HepG2 (cell line): ENCODE measurements around the gene MAP2K5.

Source experiments
- CC2D1A ChIP-seq: sonication (generic); formaldehyde crosslinking; IDR thresholded peaks from 2 replicates; pipeline ENCODE4 v1.8.1; 2023; ENCODE audit warnings: mild to moderate bottlenecking, missing genetic modification reagents
- CHD2 ChIP-seq: IDR thresholded peaks from 2 replicates; pipeline ENCODE4 v1.6.1; 2011; ENCODE audit warnings: low read depth, low read length, improper control_type of control experiment
- CREM ChIP-seq, 2 experiments: sonication (generic) in 1 of 2; formaldehyde crosslinking in 1 of 2; IDR thresholded peaks; 2 replicates each; pipeline versions ENCODE4 v1.4.0 to v1.6.1; 2016 to 2020; ENCODE audit warnings: antibody characterized with exemption in 1 of 2, mild to moderate bottlenecking in 1 of 2, missing genetic modification reagents in 1 of 2
- CTCF ChIP-seq: sonication (generic); formaldehyde crosslinking; IDR thresholded peaks from 2 replicates; pipeline ENCODE4 v1.5.0; 2020; ENCODE audit warnings: mild to moderate bottlenecking, missing genetic modification reagents, moderate library complexity
- MLX ChIP-seq: IDR thresholded peaks from 2 replicates; pipeline ENCODE4 v1.6.1; 2016
- POLR2A ChIP-seq, 2 experiments: IDR thresholded peaks; 2 replicates each; pipeline ENCODE4 v1.6.1; 2011; ENCODE audit warnings: low read depth in 2 of 2, low read length in 2 of 2, mild to moderate bottlenecking in 1 of 2, moderate library complexity in 1 of 2; ENCODE audit not compliant: insufficient read depth in 1 of 2
- RFX5 ChIP-seq: IDR thresholded peaks from 2 replicates; pipeline ENCODE4 v1.6.1; 2011; ENCODE audit warnings: low read depth, low read length, improper control_type of control experiment
- ZNF354B ChIP-seq: sonication (generic); formaldehyde crosslinking; IDR thresholded peaks from 2 replicates; pipeline ENCODE4 v1.8.0; 2022; ENCODE audit warnings: mild to moderate bottlenecking, missing genetic modification reagents
- ZNF609 ChIP-seq: sonication (generic); formaldehyde crosslinking; IDR thresholded peaks from 2 replicates; pipeline ENCODE4 v1.4.0; 2020; ENCODE audit warnings: mild to moderate bottlenecking, missing genetic modification reagents, borderline replicate concordance
- ZNF788 ChIP-seq: sonication (generic); formaldehyde crosslinking; IDR thresholded peaks from 2 replicates; pipeline ENCODE4 v1.5.0; 2020; ENCODE audit warnings: mild to moderate bottlenecking, missing genetic modification reagents, borderline replicate concordance

GRCh38 chr15:67745073-67746006 is 202.8 kb downstream of the MAP2K5 start:
- no peak for TF ChIP-seq POLR2A (IDR thresholded peaks at IDR 0.05; ENCODE audit: insufficient read depth in 1 of 2, low read depth in 2 of 2, low read length in 2 of 2)
- no peak for TF ChIP-seq RFX5
- no peak for TF ChIP-seq CHD2
- TF ChIP-seq ZNF609, result no peak
- no peak for TF ChIP-seq CREM (IDR thresholded peaks at IDR 0.05)
- no peak for TF ChIP-seq CREM (CRISPR knock-in tag; IDR thresholded peaks at IDR 0.05)
- TF ChIP-seq CC2D1A, result no peak
- TF ChIP-seq CTCF (CRISPR knock-in tag), result no peak
- TF ChIP-seq ZNF354B (CRISPR knock-in tag), result no peak
- TF ChIP-seq ZNF788 (CRISPR knock-in tag), result no peak
- no peak for TF ChIP-seq MLX
